HG02973 (cell line): ENCODE data around the gene CCDC158.
"Not testable (repeated sequence)": the region's sequence is repeated elsewhere in the genome, so short reads cannot be mapped to it uniquely, and the experiment has no call there.

Experiments used
- ATAC-seq: cut with Tn5 transposase; IDR thresholded peaks from one replicate; pipeline ENCODE4 v1.9.1; 2021; ENCODE audit warnings: moderate library complexity; ENCODE audit not compliant: unreplicated experiment

Gene CCDC158

DNA sequence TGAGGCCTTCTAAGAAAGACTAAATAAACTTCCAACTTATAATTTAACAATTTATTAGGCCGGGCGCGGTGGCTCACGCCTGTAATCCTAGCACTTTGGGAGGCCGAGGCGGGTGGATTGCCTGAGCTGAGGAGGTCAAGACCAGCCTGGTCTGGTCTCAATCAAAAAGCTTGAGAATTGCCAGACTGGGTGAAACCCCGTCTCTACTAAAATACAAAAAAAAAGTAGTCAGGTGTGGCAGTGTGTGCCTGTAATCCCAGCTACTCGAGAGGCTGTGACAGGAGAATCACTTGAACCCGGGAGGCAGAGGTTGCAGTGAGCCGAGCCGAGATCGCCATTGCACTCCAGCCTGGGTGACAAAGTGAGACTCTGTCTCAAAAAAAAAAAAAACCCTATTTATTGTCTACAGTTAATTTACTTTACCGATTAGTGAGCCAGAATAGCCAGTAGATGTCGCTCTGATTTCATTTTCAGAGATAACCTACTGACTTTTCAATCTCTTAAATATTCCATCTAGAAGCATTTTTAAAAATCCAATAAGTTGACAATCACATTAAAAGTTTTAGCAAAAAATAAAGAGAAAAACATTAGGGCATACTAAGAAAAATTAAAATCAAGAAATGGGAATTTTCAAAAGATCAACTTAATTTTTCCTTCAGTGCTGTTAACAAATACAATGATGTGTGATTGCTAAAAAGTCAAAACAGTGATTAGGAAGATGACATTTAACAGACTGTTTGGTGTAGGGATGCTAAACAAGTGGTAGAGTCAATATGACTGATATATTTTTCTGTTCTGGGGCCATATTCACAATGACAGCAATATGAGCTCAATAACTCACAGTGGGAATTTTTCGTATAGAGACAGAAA lies 9.8 kb upstream of the CCDC158 start:
- no peak for ATAC-seq

DNA sequence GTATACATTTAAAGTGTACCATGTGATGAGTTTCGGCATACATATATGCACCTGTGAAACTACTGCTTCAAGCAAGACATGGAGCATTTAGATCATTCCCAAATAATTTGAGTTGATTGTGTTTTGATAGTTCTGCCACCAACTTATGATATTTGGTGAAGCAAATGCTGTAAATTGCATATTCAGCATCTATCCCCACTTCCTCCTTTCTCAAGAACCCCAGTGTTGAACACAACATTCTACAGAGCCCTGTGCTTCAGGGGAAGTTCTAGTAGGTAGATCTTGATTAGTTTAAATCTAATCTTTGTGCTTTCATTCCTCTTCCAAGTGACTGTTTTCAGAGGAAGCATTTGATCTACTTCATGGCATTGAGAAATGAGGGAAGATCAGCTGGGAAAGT lies 8.7 kb upstream of the CCDC158 start:
- no peak for ATAC-seq

DNA sequence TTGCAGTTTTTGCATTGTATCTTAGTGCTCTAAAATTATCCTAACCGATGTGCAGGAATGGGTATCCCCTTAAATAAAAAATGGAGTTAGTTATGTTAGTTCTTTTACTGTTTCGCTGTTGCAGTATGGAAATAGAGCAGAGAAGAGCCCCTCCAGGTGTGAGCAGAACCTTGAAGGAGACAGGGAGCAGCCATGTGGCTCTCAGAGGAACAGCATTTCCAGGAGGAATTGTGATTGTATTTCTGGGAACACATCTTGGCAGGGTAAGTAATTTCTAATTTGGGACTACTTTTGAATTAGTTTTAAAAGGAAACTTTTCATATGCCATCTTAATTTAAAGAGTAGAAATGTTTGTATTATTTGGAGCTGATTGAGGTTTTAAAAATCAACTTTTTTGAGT lies 5.3 kb upstream of the CCDC158 start:
- no peak for ATAC-seq

DNA sequence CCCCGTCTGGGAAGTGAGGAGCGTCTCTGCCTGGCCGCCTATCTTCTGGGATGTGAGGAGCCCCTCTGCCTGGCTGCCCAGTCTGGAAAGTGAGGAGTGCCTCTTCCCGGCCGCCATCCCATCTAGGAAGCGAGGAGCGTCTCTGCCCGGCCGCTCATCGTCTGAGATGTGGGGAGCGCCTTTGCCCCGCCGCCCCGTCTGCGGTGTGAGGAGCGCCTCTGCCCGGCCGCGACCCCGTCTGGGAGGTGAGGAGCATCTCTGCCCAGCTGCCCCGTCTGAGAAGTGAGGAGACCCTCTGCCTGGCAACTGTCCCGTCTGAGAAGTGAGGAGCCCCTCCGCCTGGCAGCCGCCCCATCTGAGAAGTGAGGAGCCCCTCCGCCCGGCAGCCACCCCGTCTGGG lies 2.2 kb upstream of the CCDC158 start:
- not testable (repeated sequence) for ATAC-seq

DNA sequence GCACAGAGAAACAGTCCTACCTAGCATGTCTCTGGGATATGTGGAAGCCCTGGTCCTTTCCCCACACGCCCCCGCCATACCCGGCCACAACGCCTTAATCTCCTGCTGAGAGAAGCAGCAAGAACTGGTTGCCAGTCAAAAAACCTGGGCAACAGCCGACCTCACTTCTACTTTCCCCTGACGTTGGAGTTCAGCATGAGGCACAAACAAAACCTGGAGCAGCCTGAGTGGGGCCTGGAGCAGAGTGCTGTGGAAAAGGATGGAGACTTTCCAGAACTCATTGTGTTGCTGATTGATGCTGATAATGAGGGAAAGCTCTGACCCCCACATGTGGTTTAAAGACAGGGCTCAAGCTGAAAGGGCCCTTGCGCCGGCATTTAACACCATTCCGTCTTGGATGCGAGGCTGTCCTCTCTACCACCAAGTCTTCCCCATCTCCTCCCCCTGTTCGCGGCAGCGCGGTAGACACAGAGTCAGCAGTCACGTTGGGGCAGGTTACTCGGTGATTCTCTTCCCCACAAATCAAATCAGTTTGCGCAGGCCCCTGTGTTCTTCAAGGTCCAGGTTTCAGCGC lies 666 bp downstream of the CCDC158 start:
- ATAC-seq, result no peak

DNA sequence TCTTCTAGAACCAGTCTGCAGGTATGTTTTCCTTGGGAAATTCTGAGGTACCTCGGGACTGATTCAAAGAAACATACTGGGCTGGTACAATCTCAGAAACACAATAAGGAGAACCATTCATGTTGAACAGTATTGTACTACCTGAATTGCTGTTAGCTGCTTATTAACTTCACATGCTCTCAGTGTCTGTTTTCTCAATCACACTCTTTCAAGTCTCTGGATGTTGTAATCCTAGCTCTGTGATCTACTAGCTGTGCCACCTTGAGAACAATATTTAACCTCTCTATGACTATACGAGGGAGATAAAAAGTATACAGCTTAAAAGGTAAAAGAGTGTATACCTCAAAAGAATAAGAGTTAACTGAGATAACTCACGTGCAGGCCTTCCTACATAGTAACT lies 10.3 kb downstream of the CCDC158 start:
- ATAC-seq, result no peak

DNA sequence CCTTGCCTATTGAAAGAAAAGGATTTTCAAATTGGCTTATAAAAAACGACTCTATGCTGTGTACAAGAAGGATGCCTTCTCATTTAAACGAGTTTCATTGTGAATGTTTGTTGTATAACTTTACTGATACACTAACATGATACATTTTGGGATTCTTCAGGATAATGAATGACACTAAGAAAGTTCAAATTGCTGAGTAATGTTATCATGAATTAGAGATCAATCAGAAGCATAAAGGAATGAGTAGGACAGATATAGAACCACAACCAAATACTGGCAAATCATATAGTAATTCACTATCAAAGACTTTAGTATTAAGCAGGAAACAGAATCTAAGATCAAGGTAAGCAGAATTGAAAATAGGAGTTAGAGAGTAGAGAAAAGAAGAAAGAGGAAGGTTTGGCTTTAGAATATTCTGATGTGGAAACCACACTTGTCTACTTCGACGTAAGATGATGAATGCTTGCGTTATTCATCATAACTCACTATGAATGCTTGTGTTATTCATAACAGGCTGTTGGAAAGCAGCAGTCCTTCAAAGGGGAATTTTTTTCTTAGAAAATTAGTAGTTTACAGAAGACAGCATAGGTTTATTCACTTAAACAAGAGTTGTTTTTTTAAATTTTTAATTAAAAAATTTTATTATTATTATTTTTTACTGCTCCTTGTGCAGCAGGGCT lies 13.4 kb downstream of the CCDC158 start:
- ATAC-seq, result no peak

DNA sequence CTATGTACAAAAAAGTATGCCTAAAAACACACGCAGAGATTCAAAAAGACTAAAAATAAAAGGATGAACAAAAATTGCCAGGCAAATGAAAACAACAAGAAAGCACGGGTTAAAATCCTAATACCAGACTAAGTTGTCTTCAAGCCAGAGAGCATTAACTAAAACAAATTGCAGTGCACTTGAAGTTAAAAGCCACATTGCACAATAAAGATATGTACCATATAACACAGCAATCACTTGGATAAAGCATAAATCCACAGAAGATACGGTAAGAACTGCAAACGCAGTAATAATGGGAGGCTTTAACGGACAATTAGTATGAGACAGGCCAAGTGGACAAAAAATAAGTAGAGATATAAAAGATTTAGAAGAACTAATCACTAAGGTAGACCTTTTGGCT lies 14.9 kb downstream of the CCDC158 start:
- no peak for ATAC-seq

DNA sequence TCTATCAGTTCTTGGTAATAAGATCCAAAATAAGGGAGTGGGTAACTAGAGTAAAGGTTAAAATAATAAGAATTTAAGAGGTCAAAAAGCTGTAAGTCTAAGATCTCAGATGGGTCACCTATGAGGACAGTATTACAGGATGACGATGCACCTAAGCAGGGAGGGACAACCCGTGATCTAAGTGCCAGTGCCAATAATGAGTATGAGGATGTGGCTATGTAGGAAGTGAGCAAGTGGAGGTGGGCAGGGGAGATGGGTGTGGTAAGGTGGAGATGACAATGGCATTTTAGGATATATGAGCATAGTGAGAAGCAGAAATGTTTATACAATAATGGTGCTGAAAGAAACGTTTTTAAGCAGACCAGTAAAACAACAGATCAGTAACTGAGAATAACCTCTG lies 19.3 kb downstream of the CCDC158 start:
- ATAC-seq, result no peak

DNA sequence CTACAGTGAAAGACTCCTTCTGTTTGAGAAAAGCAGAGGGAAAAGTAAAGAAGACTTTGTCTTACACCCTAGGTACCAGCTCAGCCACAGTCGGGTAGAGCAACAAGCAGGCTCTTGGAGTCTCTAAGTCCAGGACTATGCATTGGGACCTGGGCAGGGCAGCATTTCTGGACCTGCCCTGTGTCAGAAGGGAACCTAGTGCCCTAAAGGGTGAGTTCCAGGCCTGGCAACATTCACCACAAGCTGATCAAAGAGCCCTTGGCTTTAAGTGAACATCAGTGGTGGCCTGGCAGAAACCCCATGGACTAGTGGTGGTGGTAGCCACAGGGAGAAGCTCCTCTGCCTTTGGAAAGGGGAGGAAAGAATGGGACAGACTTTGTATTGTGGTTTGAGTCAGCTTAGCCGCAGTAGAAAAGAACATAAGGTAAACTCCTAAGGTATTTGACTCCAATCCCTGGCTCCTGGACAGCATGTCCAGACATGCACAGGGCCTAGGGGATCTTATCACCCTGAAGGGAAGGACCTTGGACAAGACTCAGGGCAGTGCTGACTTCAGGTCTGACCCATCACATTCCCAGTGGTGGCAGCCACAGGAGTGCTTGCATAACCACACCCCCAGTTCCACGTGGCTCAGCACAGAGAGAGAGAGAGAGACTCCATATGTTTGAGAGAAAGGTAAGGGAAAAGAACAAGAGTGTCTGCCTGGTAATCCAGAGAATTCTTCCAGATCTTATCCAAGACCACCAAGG lies 32.6 kb downstream of the CCDC158 start:
- ATAC-seq, result no peak

DNA sequence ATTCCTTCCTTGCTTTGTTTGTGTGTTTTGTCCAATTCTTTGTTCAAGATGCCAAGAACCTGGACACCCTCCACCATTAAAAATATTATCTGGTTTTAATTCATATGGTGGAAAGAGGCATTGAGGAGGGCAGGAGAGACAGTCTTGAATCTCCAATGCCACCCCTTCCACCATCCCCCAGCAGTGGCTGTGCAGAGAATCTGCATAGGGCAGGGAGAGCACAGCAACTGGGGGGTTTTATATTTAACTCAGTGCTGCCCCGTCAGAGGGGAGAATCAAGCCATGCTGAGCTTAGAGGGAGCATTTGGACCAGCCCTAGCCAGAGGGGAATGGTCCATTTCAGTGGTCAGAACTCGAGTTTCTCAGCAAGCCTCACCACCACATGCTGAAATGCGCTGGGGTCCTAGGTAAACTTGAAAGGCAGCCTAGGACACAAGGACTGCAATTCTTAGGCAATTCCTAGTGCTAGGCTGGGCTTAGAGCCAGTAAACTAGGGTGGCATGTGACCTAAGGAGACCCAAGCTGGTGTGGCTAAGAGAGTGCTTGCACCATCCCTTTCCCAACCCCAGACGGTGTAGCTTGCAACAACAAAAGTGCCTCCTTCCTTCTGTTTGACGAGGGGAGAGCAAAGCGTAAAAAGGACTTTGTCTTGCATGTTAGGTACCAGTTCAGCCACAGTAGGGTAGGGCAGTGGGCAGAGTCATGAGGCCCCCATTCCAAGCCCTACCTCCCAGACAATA lies 34.2 kb downstream of the CCDC158 start:
- ATAC-seq, result no peak

DNA sequence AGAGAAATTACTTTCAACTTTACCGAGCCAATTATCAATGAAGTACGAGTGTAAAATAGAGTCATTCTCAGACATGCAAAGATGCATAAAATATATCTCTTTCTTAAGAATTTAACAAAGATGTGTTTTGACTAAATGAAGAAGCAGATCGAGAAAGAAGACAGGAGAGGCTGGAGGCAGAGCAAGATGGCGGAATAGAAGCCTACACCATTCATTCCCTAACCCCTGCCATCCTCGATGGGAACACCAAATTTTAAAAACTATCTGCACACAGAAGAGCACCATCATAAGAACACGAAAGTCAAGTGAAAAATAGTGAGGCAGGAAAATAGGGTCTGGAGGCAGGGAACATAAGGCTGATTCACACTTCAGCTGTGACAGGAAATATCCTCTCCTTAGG lies 35.0 kb downstream of the CCDC158 start:
- ATAC-seq, result no peak

DNA sequence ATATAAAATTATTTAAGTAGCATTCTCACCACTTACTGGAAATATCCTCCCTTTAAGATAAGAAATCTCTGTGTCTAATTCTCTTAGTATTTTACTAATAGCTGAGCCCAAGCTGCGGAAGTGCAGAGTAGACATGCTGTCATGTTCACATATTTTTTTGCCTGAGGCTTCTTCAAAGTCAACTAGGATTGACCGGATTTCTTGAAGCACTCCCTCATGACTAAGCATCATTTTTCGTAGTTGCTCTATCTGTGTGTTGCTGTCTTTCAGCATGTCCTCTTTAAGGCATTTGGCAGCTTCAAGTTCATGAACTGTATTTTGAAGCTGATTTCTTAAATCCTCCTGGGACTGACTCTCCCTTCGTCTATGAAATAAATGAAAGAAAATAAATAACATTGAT lies 36.9 kb downstream of the CCDC158 start:
- ATAC-seq, result no peak

DNA sequence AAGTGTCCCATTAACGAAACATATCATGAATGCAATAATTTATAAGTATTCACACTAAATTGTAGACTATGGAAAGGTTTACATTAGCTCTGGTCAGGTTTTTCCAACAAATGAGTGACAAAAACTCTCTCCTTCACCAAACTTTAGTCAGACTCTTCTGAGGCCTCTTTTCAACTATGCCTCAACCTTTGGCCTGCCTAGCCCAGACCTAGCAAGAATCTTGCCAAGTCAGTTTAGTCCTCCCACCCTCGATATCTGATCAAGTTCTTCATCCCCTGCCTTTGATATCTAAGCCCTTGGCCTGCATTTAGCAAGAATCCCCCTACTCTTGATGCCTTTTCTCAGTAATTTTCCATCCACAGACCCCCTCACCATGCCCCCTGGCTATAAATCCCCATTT lies 37.9 kb downstream of the CCDC158 start:
- no peak for ATAC-seq

DNA sequence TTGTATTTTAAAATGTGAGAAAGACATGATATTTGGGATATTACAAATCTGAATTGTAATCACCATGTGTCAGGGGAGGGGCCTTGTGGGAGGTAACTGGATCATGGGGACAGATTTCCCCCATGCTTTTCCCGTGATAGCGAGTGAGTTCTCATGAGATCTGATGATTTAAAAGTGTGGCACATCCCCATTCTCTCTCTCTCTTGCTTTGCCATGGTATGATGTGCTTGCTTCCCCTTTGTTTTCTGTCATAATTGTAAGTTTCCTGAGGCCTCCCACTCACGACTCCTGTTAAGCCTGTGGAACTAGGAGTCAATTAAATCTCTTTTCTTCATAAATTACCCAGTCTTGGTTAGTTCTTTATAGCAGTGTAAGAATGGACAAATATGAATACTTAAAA lies 39.0 kb downstream of the CCDC158 start:
- no peak for ATAC-seq

DNA sequence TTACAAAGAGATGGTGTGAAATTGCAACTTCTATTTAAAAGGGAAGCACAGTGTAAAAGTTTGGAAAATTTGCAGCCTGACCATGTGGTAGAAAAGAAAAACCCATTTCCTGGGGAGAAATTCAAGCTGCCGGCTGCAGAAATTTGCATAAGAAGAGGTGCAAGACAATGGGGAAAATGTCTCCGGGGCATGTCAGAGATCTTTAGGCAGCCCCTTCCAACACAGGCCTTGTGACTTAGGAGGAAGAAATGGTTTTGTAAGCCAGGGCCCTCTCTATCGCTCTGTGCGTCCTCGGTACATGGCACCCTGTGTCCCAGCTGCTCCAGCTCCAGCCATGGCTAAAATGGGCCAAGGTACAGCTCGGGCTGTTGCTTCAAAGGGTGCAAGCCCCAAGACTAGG lies 40.4 kb downstream of the CCDC158 start:
- no peak for ATAC-seq

DNA sequence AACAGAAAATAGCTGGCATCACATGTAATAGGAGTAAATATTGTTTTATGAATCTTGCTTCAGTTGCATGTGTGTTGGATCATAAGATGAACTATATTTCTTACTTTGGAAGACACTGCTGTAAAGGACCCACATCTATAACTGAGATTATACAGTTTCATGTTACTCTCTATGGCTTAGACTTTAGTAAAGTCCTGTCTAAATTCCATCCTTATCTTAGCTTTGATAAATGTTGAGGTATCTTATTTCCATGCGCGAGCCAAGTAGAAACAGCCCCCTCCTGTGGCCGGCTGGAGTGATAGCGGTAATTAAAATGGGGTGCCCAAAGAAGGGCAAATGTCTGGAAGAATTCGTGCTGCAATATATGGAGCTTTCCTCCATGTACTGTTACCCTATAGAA lies 43.0 kb downstream of the CCDC158 start:
- ATAC-seq, result no peak

DNA sequence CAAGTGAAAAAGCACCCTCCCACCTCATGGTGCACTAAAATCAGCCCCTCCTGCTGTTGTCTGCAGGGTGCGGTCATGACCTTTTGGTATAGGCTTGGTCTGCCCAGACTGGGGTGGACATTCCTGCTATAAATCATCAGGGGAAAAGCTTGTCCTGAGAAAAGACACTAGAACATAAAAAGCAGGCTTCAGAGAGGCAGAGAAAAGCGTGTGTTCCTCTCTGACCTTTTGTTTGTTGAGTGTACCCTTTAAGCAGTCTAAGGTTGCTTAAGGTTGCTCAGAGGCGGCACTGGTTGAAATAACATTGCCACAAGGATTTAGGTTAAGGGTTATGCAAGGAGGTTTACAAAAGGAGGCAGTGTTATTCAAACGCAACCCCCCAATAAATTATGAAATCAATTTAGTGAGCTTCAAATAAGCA lies 43.5 kb downstream of the CCDC158 start:
- ATAC-seq, result no peak

DNA sequence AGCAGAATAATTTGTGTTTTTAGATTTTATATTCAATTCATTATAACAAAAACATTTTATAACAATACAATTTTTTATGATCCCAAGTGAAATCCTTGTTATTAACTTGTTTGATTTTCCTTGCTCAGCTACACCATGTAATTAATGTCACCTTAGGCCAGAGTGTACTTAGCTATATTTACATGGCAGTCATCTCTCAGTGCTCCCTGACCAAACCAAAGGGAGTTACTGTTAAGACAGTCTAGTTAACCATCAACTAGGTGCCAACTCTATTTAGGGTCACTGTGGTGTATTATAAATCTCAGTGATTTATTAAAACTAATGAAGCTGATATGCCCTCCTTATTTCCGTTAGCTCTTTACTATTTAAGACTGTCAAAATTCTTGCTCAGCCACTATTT lies 44.4 kb downstream of the CCDC158 start:
- ATAC-seq, result no peak

DNA sequence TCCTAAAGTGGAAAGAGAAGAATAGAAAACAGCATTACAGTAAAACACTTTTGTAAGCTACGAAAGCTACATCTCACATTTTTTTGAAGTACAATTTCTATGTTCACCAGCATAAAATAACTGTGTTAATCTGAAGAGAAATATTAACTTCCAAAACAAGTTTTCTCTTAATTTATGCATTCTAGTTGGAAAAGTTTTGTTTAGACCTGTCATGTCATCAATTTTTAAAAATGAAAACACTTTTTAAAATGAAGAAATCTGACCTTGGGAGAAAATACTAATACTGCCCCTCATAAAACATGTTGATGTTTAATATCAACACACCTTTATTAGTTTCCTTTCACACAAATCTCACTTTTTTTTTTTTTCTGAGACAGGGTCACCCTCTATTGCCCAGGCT lies 45.2 kb downstream of the CCDC158 start:
- ATAC-seq, result no peak

DNA sequence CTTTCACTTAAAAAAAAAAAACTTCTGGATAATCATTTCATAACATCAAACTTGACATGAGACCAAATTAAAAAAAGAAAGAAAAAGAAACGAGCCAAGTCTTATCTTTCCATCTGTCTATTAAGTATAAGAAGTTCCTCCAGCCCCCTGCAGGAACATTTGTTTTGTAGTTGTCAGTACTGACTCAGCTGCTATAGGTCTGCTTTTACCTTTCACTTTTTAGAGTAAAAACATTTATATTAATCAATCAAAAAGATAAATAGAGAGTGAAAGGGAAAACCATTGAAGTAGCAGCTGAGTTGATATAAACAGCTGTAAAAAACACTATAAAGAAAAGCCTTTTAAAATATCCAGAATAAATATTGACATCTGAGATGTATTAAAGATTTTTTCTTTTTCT lies 46.1 kb downstream of the CCDC158 start:
- no peak for ATAC-seq
